Measurements from ENCODE around the gene TIMM10B.

GRCh38 chr11:6530848-6531247 lies 49.5 kb downstream of the TIMM10B start:
- TF ChIP-seq CTCF (IDR thresholded peaks at IDR 0.05) = no peak
- no peak for TF ChIP-seq REST (IDR thresholded peaks at IDR 0.05)
- no peak for TF ChIP-seq POLR2A (IDR thresholded peaks at IDR 0.05; ENCODE audit: low read length)
- no peak for TF ChIP-seq POLR2AphosphoS2 (conservative IDR thresholded peaks at IDR 0.05; ENCODE audit: low read length)
- no peak for TF ChIP-seq HOXA7 (CRISPR knock-in tag; IDR thresholded peaks at IDR 0.05)
- TF ChIP-seq GATA3 (IDR thresholded peaks at IDR 0.05; ENCODE audit: borderline replicate concordance) = no peak
- no peak for TF ChIP-seq MAX (IDR thresholded peaks at IDR 0.05)
- no peak for TF ChIP-seq MAFK (IDR thresholded peaks at IDR 0.05; ENCODE audit: partially characterized antibody)
- TF ChIP-seq EHMT2 (IDR thresholded peaks at IDR 0.05; ENCODE audit: low read depth) = no peak
- no peak for TF ChIP-seq MAZ (IDR thresholded peaks at IDR 0.05; ENCODE audit: borderline replicate concordance, low read depth, low read length)
- no peak for TF ChIP-seq MYC (IDR thresholded peaks at IDR 0.05; ENCODE audit: borderline replicate concordance, low read length)
- no peak for TF ChIP-seq CEBPB (IDR thresholded peaks at IDR 0.05)
